Measurements from ENCODE around the gene TAOK2. TPM values are rescaled to one million over a fixed set of nuclear protein-coding genes. Genes with fewer than 3 reads are reported as not detected.

TAOK2 gene
- total RNA-seq, 6 experiments from 2014 or later = 15.8 to 19.6 (median 17.2) TPM

- Histone ChIP-seq H3K27ac (no peak overlapping the region), H3K36me3 (no peaks in the 10 kb centered on the region), H3K4me1 (peaks cover 0 to 9% (median 0%) of the 10 kb centered on the region in 4 donors), H3K9me3 (no peaks in the 10 kb centered on the region), H3K4me3 (no peak overlapping the region), H3K27me3 (no peaks in the 10 kb centered on the region)
- intact Hi-C loops (cut with DNase I) = loop anchor here in 1 of 2 donors (10.0 kb wide), 2 partner anchors 150 to 330 kb away; no protein-coding TSS in a partner anchor
- no CpG with 5 or more reads among the region's 20 CpGs for WGBS (ENCODE audit: insufficient coverage, low coverage, low lambda C conversion rate, missing lambda C conversion rate)
- ATAC-seq (no peak), DNase-seq (no peak)
- TF ChIP-seq CTCF (IDR thresholded peaks at IDR 0.05) (no peak), POLR2A (IDR thresholded peaks at IDR 0.05) (no peak)
Measured at GRCh38 chr16:30025156-30025555, 51.5 kb downstream of the TAOK2 start.

- Histone ChIP-seq H3K27ac (no peak overlapping the region), H3K27me3 (no peaks in the 10 kb centered on the region), H3K36me3 (no peaks in the 10 kb centered on the region), H3K4me1 (peaks cover 0 to 9% (median 0%) of the 10 kb centered on the region in 4 donors), H3K9me3 (no peaks in the 10 kb centered on the region), H3K4me3 (no peak overlapping the region)
- DNase-seq = no peak
- WGBS (ENCODE audit: insufficient coverage, low coverage, low lambda C conversion rate, missing lambda C conversion rate) = 39% methylated on average over 2 of the region's 7 CpGs
- no peak for ATAC-seq
- TF ChIP-seq POLR2A (IDR thresholded peaks at IDR 0.05) = no peak
- intact Hi-C loops (cut with DNase I) = loop anchor here in 1 of 2 donors (10.0 kb wide), 2 partner anchors 151 to 331 kb away; no protein-coding TSS in a partner anchor
Measured at GRCh38 chr16:30025574-30025973, 51.9 kb downstream of the TAOK2 start.

GRCh38 chr16:30026449-30026848, 52.8 kb downstream of the TAOK2 start:
- no peak overlapping the region for H3K4me3 ChIP-seq
- H3K9me3 ChIP-seq = no peaks in the 10 kb centered on the region
- ATAC-seq = no peak
- WGBS (ENCODE audit: insufficient coverage, low coverage, low lambda C conversion rate, missing lambda C conversion rate) = 52% methylated on average over 5 of the region's 18 CpGs
- no peak overlapping the region for H3K27ac ChIP-seq
- H3K4me1 ChIP-seq = peaks cover 0 to 4% (median 0%) of the 10 kb centered on the region in 4 donors
- H3K27me3 ChIP-seq = no peaks in the 10 kb centered on the region
- H3K36me3 ChIP-seq = no peaks in the 10 kb centered on the region
- TF ChIP-seq POLR2A (IDR thresholded peaks at IDR 0.05) (no peak), CTCF (IDR thresholded peaks at IDR 0.05) (no peak)
- no peak for DNase-seq
- intact Hi-C loops (cut with DNase I) = loop anchor here in 1 of 2 donors (10.0 kb wide), 2 partner anchors 152 to 332 kb away; no protein-coding TSS in a partner anchor

- Histone ChIP-seq H3K4me3 (no peak overlapping the region), H3K36me3 (no peaks in the 10 kb centered on the region), H3K4me1 (no peaks in the 10 kb centered on the region), H3K27ac (no peak overlapping the region), H3K9me3 (no peaks in the 10 kb centered on the region), H3K27me3 (no peaks in the 10 kb centered on the region)
- 40% methylated on average over 12 of the region's 13 CpGs for WGBS (ENCODE audit: insufficient coverage, low coverage, low lambda C conversion rate, missing lambda C conversion rate)
- ATAC-seq (no peak), DNase-seq (no peak)
- no peak for TF ChIP-seq CTCF (IDR thresholded peaks at IDR 0.05)
- no peak for TF ChIP-seq POLR2A (IDR thresholded peaks at IDR 0.05)
- intact Hi-C loops (cut with DNase I) = loop anchor here in 1 of 2 donors (10.0 kb wide), 2 partner anchors 153 to 333 kb away; no protein-coding TSS in a partner anchor
Measured at GRCh38 chr16:30027588-30028437, 54.1 kb downstream of the TAOK2 start.

Data from right lobe of liver (tissue), 6 donors.